K562 (cell line): ENCODE results near the gene CD8A. TPM values are rescaled to one million over a fixed set of nuclear protein-coding genes. Genes with fewer than 3 reads are reported as not detected.

Experiments used
- ATAC-seq: fragments of 200-7000 bp; cut with Tn5 transposase; 3 replicates; pipeline ENCODE4 v1.9.1; 2020; ENCODE audit warnings: moderate library complexity
- BruUV-seq: library from RNA; stranded (reverse); fragments of 400-500 nt; replicated peaks from 2 replicates; lab custom pipeline; 2021; lab: Mats Ljungman, UMichigan
- CTCF ChIA-PET: fragments of 300-600 bp; formaldehyde crosslinking; extraction: SDS; loops from one replicate; lab custom pipeline; 2021; ENCODE audit warnings: low intra/inter-chr PET ratio; lab: Yijun Ruan, JAX
- POLR2A ChIA-PET: fragments of 300-600, 350-650 bp; sonication (Branson Sonifier 250); formaldehyde crosslinking; extraction: SDS; loops from one replicate; lab custom pipeline; 2021; ENCODE audit warnings: antibody characterized with exemption, inconsistent platforms; lab: Yijun Ruan, JAX
- DNase-seq, 4 experiments: peaks; one replicate each; pipeline versions ENCODE4 v3.0.0 to v3.0.0-alpha.2; 2011 to 2018; ENCODE audit warnings: low spot score in 3 of 4, mixed read lengths in 3 of 4; ENCODE audit errors: extremely low read depth in 1 of 4
- FAIRE-seq: peaks from 2 replicates; lab custom pipeline; 2011; peaks lifted over from hg19 to GRCh38; lab: Jason Lieb, UNC
- H2AFZ ChIP-seq: 2 replicates; pipeline ENCODE4 v1.6.0; 2011; ENCODE audit warnings: low read depth, low read length, control low read depth, inconsistent platforms
- H3K27ac ChIP-seq: fragments of 200-600 bp; 3 replicates; pipeline ENCODE4 v1.8.0; 2011; ENCODE audit warnings: low read depth, mild to moderate bottlenecking, control low read depth, inconsistent platforms, low read length, moderate library complexity, mixed read lengths; ENCODE audit errors: extremely low read depth
- H3K27me3 ChIP-seq, 2 experiments: fragments of 300-600 bp in 1 of 2; 2 replicates in 1 of 2; 3 replicates in 1 of 2; pipeline versions ENCODE4 v1.6.0 to v1.8.0; 2011; ENCODE audit warnings: inconsistent platforms in 2 of 2, low read length in 2 of 2, mild to moderate bottlenecking in 1 of 2, mixed read lengths in 1 of 2, moderate library complexity in 1 of 2; ENCODE audit not compliant: control insufficient read depth in 2 of 2, insufficient read depth in 2 of 2
- H3K36me3 ChIP-seq: fragments of 300-600 bp; 3 replicates; pipeline ENCODE4 v1.8.0; 2011; ENCODE audit warnings: mild to moderate bottlenecking, low read length, inconsistent platforms; ENCODE audit not compliant: control insufficient read depth, insufficient read depth
- H3K4me1 ChIP-seq, 2 experiments: fragments of 200-600 bp in 1 of 2; replicated peaks in 1 of 2; 2 replicates in 1 of 2; 3 replicates in 1 of 2; pipeline versions ENCODE4 v1.5.1 to v1.8.0; 2011; ENCODE audit warnings: inconsistent platforms in 2 of 2, low read length in 2 of 2, mild to moderate bottlenecking in 1 of 2, mixed read lengths in 1 of 2, moderate library complexity in 1 of 2; ENCODE audit not compliant: control insufficient read depth in 2 of 2, insufficient read depth in 2 of 2
- H3K4me2 ChIP-seq: 2 replicates; pipeline ENCODE4 v1.6.1; 2011; ENCODE audit warnings: low read length, control low read depth, inconsistent platforms, mixed read lengths; ENCODE audit not compliant: insufficient read depth
- H3K4me3 ChIP-seq: fragments of 200-600 bp; sonication (generic), shearing (Covaris generic); 2 replicates; pipeline ENCODE4 v1.5.1; 2016; ENCODE audit warnings: control low read depth, inconsistent platforms
- H3K79me2 ChIP-seq: fragments of 200-600 bp; 3 replicates; pipeline ENCODE4 v1.8.0; 2011; ENCODE audit warnings: low read length, inconsistent platforms; ENCODE audit not compliant: control insufficient read depth, insufficient read depth
- H3K9ac ChIP-seq, 2 experiments: 2 replicates each; pipeline versions ENCODE4 v1.6.0 to v1.6.1; 2011; ENCODE audit warnings: low read depth in 2 of 2, low read length in 2 of 2, control low read depth in 1 of 2, inconsistent platforms in 1 of 2, mild to moderate bottlenecking in 1 of 2, mixed read lengths in 1 of 2; ENCODE audit not compliant: insufficient read depth in 1 of 2
- H3K9me1 ChIP-seq: one replicate; pipeline ENCODE4 v1.6.0; 2011; ENCODE audit warnings: inconsistent platforms, mild to moderate bottlenecking, low read length, moderate library complexity; ENCODE audit not compliant: control insufficient read depth, insufficient read depth
- H3K9me3 ChIP-seq: replicated peaks from 2 replicates; pipeline ENCODE4 v1.5.1; 2011; ENCODE audit warnings: low read depth, low read length, inconsistent platforms; ENCODE audit not compliant: control insufficient read depth, insufficient read depth
- H4K20me1 ChIP-seq: replicated peaks from 2 replicates; pipeline ENCODE4 v1.6.1; 2011; ENCODE audit warnings: low read length, inconsistent platforms, mixed read lengths; ENCODE audit not compliant: control insufficient read depth, insufficient read depth
- ARID1B ChIP-seq: fragments of 450-650 bp; IDR thresholded peaks from 2 replicates; pipeline ENCODE4 v1.6.1; 2016; ENCODE audit warnings: antibody characterized with exemption, mild to moderate bottlenecking, inconsistent platforms
- HDAC1 ChIP-seq, 2 experiments: fragments of 450-650 bp; IDR thresholded peaks; 2 replicates each; pipeline ENCODE4 v1.6.1; 2016 to 2017; ENCODE audit warnings: inconsistent platforms in 1 of 2, mild to moderate bottlenecking in 1 of 2, moderate library complexity in 1 of 2
- HEY1 ChIP-seq: fragments of 250-450 bp; sonication (Bioruptor Pico); IDR thresholded peaks from 2 replicates; pipeline ENCODE4 v1.5.0; 2020; ENCODE audit warnings: mild to moderate bottlenecking, moderate library complexity, borderline replicate concordance
- JUND ChIP-seq, 2 experiments: IDR thresholded peaks; 2 replicates in 1 of 2; 3 replicates in 1 of 2; pipeline ENCODE4 v1.6.1; 2011; ENCODE audit warnings: borderline replicate concordance in 2 of 2, low read depth in 2 of 2, low read length in 2 of 2, improper control_type of control experiment in 1 of 2, missing biosample characterization in 1 of 2, missing genetic modification characterization in 1 of 2, missing genetic modification reagents in 1 of 2
- MTA2 ChIP-seq: fragments of 450-650 bp; IDR thresholded peaks from 2 replicates; pipeline ENCODE4 v1.6.1; 2016; ENCODE audit warnings: low read depth
- OTX1 ChIP-seq: fragments of 450-650 bp; formaldehyde crosslinking; IDR thresholded peaks from 2 replicates; pipeline ENCODE4 v1.4.0; 2022; ENCODE audit warnings: mild to moderate bottlenecking
- PTBP1 ChIP-seq: fragments of 200-400 bp; formaldehyde crosslinking; IDR thresholded peaks from 2 replicates; pipeline ENCODE4 v1.6.1; 2017; ENCODE audit warnings: low read depth, low read length
- SAP30 ChIP-seq: fragments of 200-600 bp; sonication (generic); IDR thresholded peaks from 2 replicates; pipeline ENCODE4 v1.6.1; 2012; ENCODE audit warnings: borderline replicate concordance, low read depth, mild to moderate bottlenecking, moderate library complexity, low read length, control low read depth, inconsistent platforms; ENCODE audit not compliant: insufficient read depth, poor library complexity, severe bottlenecking
- TRIM25 ChIP-seq: fragments of 450-650 bp; IDR thresholded peaks from 2 replicates; pipeline ENCODE4 v1.7.0; 2016; ENCODE audit warnings: borderline replicate concordance
- ZNF133 ChIP-seq: fragments of 250-450 bp; sonication (Bioruptor Pico); IDR thresholded peaks from 2 replicates; pipeline ENCODE4 v1.4.0; 2020; ENCODE audit warnings: mild to moderate bottlenecking
- ZNF655 ChIP-seq: fragments of 250-450 bp; sonication (Bioruptor Pico); IDR thresholded peaks from 2 replicates; pipeline ENCODE4 v1.5.0; 2021
- WGBS: fragments of 100-300 bp; shearing (Covaris generic); methylation state at CpG from one replicate; pipeline ENCODE4 v1.1.6; 2016; ENCODE audit warnings: low coverage, mixed read lengths; ENCODE audit not compliant: insufficient coverage; ENCODE audit errors: missing lambda C conversion rate; 5-methylcytosine and 5-hydroxymethylcytosine counted together
- in situ Hi-C: fragments of 300-500 bp; cut with MboI; formaldehyde crosslinking; loops from 4 replicates; pipeline ENCODE4 v1.15.0; 2018; ENCODE audit warnings: inconsistent platforms, mixed read lengths
- intact Hi-C: fragments of 100-400 bp; cut with micrococcal nuclease; formaldehyde crosslinking; loops from 2 replicates; pipeline ENCODE4 v1.14.2; 2022
- polyA plus RNA-seq, 8 experiments: library from polyadenylated mRNA; depleted of rRNA in 4 of 8; stranded (reverse) in 5 of 8; unstranded in 3 of 8; fragments of >200 nt; fragmentation: Nextera tagmentation in 2 of 8; fragmentation: Illumina TruSeq in 1 of 8; extraction: Ambion mirVana in 2 of 8; extraction: Trizol in 1 of 8; gene quantifications; 2 replicates each; pipeline versions ENCODE4 v1.2.1 to v1.2.3, GENCODE V29; 2011 to 2014; ENCODE audit warnings: inconsistent platforms in 1 of 8, missing spikeins in 1 of 8
- total RNA-seq, 7 experiments: library from RNA; depleted of rRNA in 6 of 7; stranded (reverse); fragments of >200 nt in 6 of 7; fragmentation: Illumina TruSeq in 2 of 7; extraction: Trizol in 2 of 7; gene quantifications; 2 replicates each; pipeline versions ENCODE4 v1.2.1 to v1.2.3, GENCODE V29; 2011 to 2021; ENCODE audit warnings: low replicate concordance in 1 of 7

CD8A gene
- total and polyA plus RNA-seq, 9 of the 15 experiments (the other 6 are each of a cell fraction or from before 2014, with no cell fraction given), result 0.07 TPM; not detected in 8

DNA sequence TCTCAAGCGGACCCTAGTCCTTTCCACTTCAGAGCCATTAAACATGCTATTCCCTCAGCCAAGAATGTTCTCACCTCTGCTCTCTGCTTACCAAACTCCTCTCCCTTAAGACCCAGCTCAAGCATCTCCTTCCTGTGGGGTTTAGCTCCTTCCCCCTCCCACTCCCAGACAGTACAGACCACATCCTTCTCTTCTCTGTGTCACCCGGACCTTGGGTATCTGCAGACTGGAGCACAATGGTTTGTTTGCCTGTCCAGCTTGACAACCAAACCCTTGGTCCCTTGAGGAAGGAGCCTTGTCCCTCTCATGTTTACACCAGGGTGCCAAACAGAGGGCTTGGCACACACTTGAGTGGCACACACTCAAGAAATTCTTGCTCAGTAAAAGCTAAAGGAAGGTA, 4.1 kb upstream of the CD8A start (continued):
- no peak for TF ChIP-seq TRIM25
- TF ChIP-seq PTBP1, result no peak
- no peak for TF ChIP-seq JUND (IDR thresholded peaks at IDR 0.05; ENCODE audit: borderline replicate concordance, low read depth, low read length)
- TF ChIP-seq JUND (tag; IDR thresholded peaks at IDR 0.05; ENCODE audit: borderline replicate concordance, low read depth, low read length), result no peak

- Histone ChIP-seq H3K9me3 (no peaks in the 10 kb centered on the region; the same call in 1 of the 2 replicates), H2AFZ (no peak overlapping the region), H3K36me3 (no peaks in the 10 kb centered on the region), H3K4me2 (no peak overlapping the region), H3K9ac (no peak overlapping the region), H3K9me1 (no peaks in the 10 kb centered on the region), H4K20me1 (no peaks in the 10 kb centered on the region), H3K27ac (no peak overlapping the region), H3K4me3 (no peak overlapping the region), H3K4me1 (peaks cover 0 to 16% of the 10 kb centered on the region in 2 experiments; a peak in 2 of 5 replicates), H3K27me3 (peaks cover 13 to 33% of the 10 kb centered on the region in 2 experiments; a peak in 4 of 5 replicates), H3K79me2 (no peaks in the 10 kb centered on the region)
- in situ Hi-C loops, result no loop called here
- FAIRE-seq, result no peak
- BruUV-seq, result no TSS peak
- ChIA-PET POLR2A (interaction anchor here (1.0 kb wide), 1 partner anchor 13 kb away, joined by 3 read pairs; no protein-coding TSS in a partner anchor), CTCF (no interaction called here)
- no peak for ATAC-seq
- 0% methylated on average over 4 of the region's 4 CpGs for WGBS
- no peak for DNase-seq
- intact Hi-C loops, result no loop called here
- TF ChIP-seq OTX1 (no peak), ZNF133 (CRISPR knock-in tag) (no peak), HEY1 (no peak), HDAC1 (IDR thresholded peaks at IDR 0.05) (no peak), ZNF655 (CRISPR knock-in tag) (no peak), ARID1B (no peak), MTA2 (no peak), SAP30 (no peak)
Measured at GRCh38 chr2:86793752-86794151, 3.0 kb upstream of the CD8A start.
